H1 (cell line): Measurements from ENCODE around the gene IL1A. TPM values are rescaled to one million over a fixed set of nuclear protein-coding genes. Genes with fewer than 3 reads are reported as not detected.

Experiments
- SP1 ChIP-seq: IDR thresholded peaks from 2 replicates; pipeline ENCODE4 v1.6.1; 2011; ENCODE audit warnings: low read depth, low read length
- polyA plus RNA-seq, 7 experiments: library from polyadenylated mRNA; depleted of rRNA in 3 of 7; stranded (reverse) in 5 of 7; unstranded in 2 of 7; fragments of >200 nt in 5 of 7; fragments of 200-250 nt in 2 of 7; gene quantifications; 1 replicate in 5 of 7; 2 replicates in 1 of 7; 4 replicates in 1 of 7; pipeline versions ENCODE4 v1.2.1 to v1.2.3, GENCODE V29; 2011 to 2013; ENCODE audit warnings: missing spikeins in 2 of 7, mixed read lengths in 2 of 7
- total RNA-seq: library from RNA; stranded (reverse); fragmentation: NEBNext Ultra II Directional; extraction: Animal tissue kit (Norgen Biotek cat#: 25700); gene quantifications from 2 replicates; pipeline ENCODE4 v1.2.1, GENCODE V29; 2021

The IL1A gene
- total and polyA plus RNA-seq, 2 of the 8 experiments (the other 6 are each of a cell fraction or from before 2014, with no cell fraction given): 0.32 to 0.74 TPM

- no peak for TF ChIP-seq SP1
These were observed 10.5 kb upstream of the IL1A start (continued) for GRCh38 chr2:112794841-112795240.
